ENCODE results near the gene GLB1L.

DNA sequence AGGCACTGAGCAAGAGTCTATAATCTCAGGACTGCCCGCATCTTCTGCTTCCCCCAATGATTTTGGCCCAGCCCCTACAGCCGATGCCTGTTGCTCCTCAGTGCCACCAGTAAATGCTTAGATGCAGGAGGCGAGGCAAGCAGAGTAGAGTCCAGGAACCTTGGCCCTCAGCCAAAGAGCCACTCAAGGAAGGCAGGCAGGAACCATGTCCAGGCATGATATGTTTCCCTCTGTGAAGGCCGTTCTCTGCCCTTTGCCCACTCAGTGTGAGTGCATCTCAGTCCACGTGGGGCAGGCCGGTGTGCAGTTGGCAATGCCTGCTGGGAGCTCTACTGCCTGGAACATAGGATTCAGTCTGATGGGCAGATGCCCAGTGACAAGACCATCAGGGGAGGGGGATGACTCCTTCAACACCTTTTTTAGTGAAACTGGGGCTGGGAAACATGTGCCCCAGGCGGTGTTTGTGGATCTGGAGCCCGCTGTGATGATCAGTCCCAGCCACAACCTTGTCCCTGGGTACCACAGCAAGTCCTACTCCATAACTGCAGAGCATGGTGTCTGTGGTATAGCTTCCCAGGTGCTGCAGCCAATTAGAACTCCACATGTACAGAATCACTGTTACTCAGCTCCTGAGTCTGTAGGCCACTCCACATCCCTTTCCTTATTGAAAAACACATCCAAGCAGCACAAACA, 24.3 kb upstream of the GLB1L start:
- TF ChIP-seq, protein P1, sequence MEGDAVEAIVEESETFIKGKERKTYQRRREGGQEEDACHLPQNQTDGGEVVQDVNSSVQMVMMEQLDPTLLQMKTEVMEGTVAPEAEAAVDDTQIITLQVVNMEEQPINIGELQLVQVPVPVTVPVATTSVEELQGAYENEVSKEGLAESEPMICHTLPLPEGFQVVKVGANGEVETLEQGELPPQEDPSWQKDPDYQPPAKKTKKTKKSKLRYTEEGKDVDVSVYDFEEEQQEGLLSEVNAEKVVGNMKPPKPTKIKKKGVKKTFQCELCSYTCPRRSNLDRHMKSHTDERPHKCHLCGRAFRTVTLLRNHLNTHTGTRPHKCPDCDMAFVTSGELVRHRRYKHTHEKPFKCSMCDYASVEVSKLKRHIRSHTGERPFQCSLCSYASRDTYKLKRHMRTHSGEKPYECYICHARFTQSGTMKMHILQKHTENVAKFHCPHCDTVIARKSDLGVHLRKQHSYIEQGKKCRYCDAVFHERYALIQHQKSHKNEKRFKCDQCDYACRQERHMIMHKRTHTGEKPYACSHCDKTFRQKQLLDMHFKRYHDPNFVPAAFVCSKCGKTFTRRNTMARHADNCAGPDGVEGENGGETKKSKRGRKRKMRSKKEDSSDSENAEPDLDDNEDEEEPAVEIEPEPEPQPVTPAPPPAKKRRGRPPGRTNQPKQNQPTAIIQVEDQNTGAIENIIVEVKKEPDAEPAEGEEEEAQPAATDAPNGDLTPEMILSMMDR (IDR thresholded peaks at IDR 0.05; ENCODE audit: insufficient read depth, low read length, poor library complexity, severe bottlenecking), result no peak
- TF ChIP-seq EZH2phosphoT487 (conservative IDR thresholded peaks at IDR 0.05; ENCODE audit: low read length), result no peak
